T-helper 2 cell treated with Interferon-gamma antibody and Interleukin-4, amounts not matched to agents 5 μg/mL and 100 μg/mL, for 36 hours (primary cell): ENCODE results near the gene HDDC2.

Source experiments
- DNase-seq: peaks from one replicate; pipeline ENCODE4 v3.0.0; 2021; ENCODE audit warnings: low spot score
- H3K27ac Mint-ChIP-seq: one replicate; pipeline ENCODE4 v1.8.0; 2021; ENCODE audit warnings: mild to moderate bottlenecking, mixed read lengths
- H3K27me3 Mint-ChIP-seq: one replicate; pipeline ENCODE4 v1.8.0; 2021; ENCODE audit warnings: low read depth, mixed read lengths
- H3K36me3 Mint-ChIP-seq: one replicate; pipeline ENCODE4 v1.8.0; 2021; ENCODE audit warnings: low read depth, mixed read lengths
- H3K4me1 Mint-ChIP-seq: one replicate; pipeline ENCODE4 v1.8.0; 2021; ENCODE audit warnings: low read depth, mixed read lengths
- H3K4me3 Mint-ChIP-seq: one replicate; pipeline ENCODE4 v1.8.0; 2022; ENCODE audit warnings: mild to moderate bottlenecking, moderate library complexity, mixed read lengths
- H3K9me3 Mint-ChIP-seq: one replicate; pipeline ENCODE4 v1.8.0; 2021; ENCODE audit warnings: mixed read lengths

The HDDC2 gene

DNA sequence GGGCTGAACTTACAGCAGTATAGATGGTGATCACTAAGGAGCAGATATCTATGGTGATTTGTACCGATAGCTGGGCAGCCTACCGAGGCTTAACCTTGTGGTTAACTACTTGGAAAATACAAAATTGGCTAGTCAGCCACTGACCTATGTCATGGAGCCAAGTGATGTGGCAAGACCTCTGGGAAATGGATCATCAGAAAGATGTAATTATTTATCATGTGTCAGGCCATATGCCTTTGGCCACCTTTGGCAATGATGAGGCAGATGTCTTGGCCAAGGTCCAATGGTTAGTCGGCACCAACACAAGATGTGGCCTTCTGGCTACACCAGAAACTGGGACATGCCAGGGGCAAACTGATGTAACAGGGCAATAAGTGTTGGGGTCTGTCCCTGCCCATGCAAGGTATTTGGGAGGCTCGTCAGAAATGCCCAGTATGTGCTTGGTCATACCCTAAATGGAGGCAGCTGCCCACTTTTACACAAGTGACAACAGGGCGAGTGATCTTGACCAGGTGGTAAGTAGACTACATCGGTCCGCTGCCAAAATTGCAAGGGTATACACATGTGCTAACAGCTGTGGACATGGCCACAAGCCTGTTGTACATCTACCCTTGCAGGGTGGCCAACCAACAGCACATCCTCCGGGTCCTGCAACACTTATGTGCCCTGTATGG is 30.1 kb downstream of the HDDC2 start:
- H3K4me3 Mint-ChIP-seq, result no peak overlapping the region
- peaks cover 15% of the 10 kb centered on the region for H3K4me1 Mint-ChIP-seq
- peaks cover 25% of the 10 kb centered on the region for H3K36me3 Mint-ChIP-seq
- H3K27ac Mint-ChIP-seq, result no peak overlapping the region
- H3K27me3 Mint-ChIP-seq, result no peaks in the 10 kb centered on the region
- H3K9me3 Mint-ChIP-seq, result no peaks in the 10 kb centered on the region
- DNase-seq, result no peak

DNA sequence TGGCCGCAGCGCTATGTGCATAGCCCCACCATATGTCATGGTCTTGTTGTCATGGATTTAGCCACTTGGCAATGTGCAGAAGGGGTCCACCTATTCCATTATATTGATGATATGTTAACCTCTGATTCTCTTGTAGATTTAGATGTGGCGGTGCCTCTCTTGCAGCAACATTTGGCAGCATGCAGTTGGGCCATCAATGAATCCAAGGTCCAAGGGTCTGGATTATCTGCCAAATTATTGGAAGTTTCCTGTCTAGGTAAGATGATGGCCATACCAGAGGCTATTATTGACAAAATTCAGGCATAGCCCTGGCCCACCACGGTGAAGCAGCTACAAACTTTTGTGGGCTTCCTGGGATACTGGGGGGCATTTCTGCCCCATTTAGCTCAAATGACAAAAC is 31.4 kb downstream of the HDDC2 start:
- no peak for DNase-seq
- Mint-ChIP-seq H3K27me3 (no peaks in the 10 kb centered on the region), H3K27ac (no peak overlapping the region), H3K4me1 (peaks cover 5% of the 10 kb centered on the region), H3K9me3 (no peaks in the 10 kb centered on the region), H3K4me3 (no peak overlapping the region), H3K36me3 (peaks cover 18% of the 10 kb centered on the region)

DNA sequence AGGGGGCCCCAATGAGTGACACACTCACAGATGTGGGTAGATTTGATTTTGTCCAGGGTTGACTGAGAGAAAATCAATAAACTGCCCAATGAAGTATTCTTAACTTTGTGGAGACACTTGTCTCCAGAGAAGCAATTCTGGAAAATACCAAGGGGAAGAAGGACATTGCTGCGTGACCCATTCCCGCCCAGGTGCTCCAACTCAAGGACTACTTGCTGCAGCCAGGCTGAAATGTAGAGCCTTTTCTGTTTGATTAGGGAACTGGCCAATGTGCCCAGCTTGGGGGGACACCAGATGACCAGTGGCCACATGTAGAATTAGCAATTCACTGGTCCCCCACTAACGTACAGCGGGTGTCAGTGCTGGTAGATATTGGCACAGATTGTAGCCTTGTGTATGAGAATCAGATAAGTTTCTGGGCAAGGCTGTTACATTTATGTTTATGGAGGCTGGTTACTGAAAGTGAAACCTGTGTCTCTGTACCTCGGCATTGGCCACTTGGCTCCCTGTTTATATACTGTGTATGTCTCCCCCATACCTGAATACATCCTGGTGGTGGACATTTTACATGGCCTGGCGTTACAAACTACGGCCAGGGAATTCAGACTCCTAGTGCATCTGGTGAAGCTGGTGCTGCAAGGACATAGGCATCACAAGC is 32.3 kb downstream of the HDDC2 start:
- Mint-ChIP-seq H3K4me3 (no peak overlapping the region), H3K27me3 (no peaks in the 10 kb centered on the region), H3K27ac (no peak overlapping the region), H3K9me3 (no peaks in the 10 kb centered on the region), H3K36me3 (peaks cover 14% of the 10 kb centered on the region), H3K4me1 (no peaks in the 10 kb centered on the region)
- no peak for DNase-seq

DNA sequence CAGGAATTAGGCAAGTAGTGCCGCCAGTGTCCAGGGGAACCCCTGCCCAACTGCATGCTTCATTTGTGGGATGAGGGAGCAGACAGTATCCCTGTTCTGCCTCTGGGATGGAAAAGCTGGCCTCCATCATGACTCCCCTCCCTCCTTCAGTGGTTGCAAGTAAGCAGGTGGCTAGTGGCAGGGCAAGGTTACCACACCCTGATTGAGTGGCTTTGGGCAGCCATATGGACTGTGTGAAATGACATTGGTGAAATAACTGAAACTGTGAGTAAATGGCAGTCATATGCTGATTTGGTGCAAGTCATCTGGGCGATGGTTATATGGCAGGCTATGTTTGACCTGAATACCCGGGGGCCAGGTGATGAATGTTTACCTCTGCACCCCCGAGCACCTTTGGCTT is 33.0 kb downstream of the HDDC2 start:
- Mint-ChIP-seq H3K36me3 (peaks cover 11% of the 10 kb centered on the region), H3K4me1 (no peaks in the 10 kb centered on the region), H3K4me3 (no peak overlapping the region), H3K27ac (no peak overlapping the region), H3K9me3 (no peaks in the 10 kb centered on the region), H3K27me3 (no peaks in the 10 kb centered on the region)
- no peak for DNase-seq

DNA sequence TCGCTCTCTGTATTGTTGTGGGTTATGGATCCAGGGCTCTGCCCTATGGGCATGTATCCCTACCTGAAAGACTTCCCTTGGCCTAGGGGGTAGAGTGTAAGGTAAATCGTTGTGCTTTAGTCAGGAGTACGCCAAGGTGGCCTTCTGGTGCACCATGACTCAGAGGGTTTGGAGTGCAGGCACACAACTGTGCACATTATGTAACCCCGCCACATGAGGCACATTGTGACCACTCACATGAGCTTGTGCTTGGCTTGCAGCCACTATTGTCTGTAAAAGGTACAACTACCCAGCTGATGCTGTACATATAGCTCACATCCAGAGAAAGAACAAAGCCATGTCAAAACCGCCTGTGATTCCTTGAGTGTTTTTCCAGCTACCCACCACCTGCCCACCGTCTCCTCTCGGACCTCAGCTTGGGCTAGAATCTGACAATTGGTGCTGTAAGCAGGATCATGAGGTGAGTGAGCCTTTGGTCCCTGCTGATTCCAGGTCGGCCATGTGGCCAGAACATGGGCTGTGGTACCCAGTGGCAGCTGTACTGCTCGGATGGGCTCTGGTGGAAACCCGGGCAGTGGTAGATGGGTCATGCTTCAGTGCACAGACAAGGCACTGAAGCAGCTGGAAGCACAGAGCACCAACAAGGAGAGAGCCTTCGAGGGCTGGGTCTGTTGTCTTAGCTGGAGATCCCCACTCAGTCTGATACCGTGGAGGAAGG is 33.8 kb downstream of the HDDC2 start:
- Mint-ChIP-seq H3K4me1 (no peaks in the 10 kb centered on the region), H3K4me3 (no peak overlapping the region), H3K36me3 (peaks cover 8% of the 10 kb centered on the region), H3K9me3 (no peaks in the 10 kb centered on the region), H3K27me3 (no peaks in the 10 kb centered on the region), H3K27ac (no peak overlapping the region)
- DNase-seq, result no peak

GRCh38 chr6:125264476-125264875 is 37.3 kb downstream of the HDDC2 start:
- no peak overlapping the region for H3K27ac Mint-ChIP-seq
- no peaks in the 10 kb centered on the region for H3K36me3 Mint-ChIP-seq
- H3K27me3 Mint-ChIP-seq, result no peaks in the 10 kb centered on the region
- no peaks in the 10 kb centered on the region for H3K4me1 Mint-ChIP-seq
- no peak for DNase-seq
- H3K4me3 Mint-ChIP-seq, result no peak overlapping the region
- no peaks in the 10 kb centered on the region for H3K9me3 Mint-ChIP-seq

GRCh38 chr6:125262016-125263013 is 39.5 kb downstream of the HDDC2 start:
- no peak overlapping the region for H3K27ac Mint-ChIP-seq
- H3K4me1 Mint-ChIP-seq, result no peaks in the 10 kb centered on the region
- no peak overlapping the region for H3K4me3 Mint-ChIP-seq
- no peaks in the 10 kb centered on the region for H3K27me3 Mint-ChIP-seq
- no peaks in the 10 kb centered on the region for H3K9me3 Mint-ChIP-seq
- DNase-seq, result no peak
- no peaks in the 10 kb centered on the region for H3K36me3 Mint-ChIP-seq

GRCh38 chr6:125259354-125259736 is 42.4 kb downstream of the HDDC2 start:
- H3K36me3 Mint-ChIP-seq, result no peaks in the 10 kb centered on the region
- no peaks in the 10 kb centered on the region for H3K4me1 Mint-ChIP-seq
- no peak overlapping the region for H3K27ac Mint-ChIP-seq
- H3K27me3 Mint-ChIP-seq, result no peaks in the 10 kb centered on the region
- no peaks in the 10 kb centered on the region for H3K9me3 Mint-ChIP-seq
- H3K4me3 Mint-ChIP-seq, result no peak overlapping the region
- no peak for DNase-seq

- no peak overlapping the region for H3K4me3 Mint-ChIP-seq
- no peak for DNase-seq
- H3K36me3 Mint-ChIP-seq, result no peaks in the 10 kb centered on the region
- H3K27me3 Mint-ChIP-seq, result no peaks in the 10 kb centered on the region
- H3K4me1 Mint-ChIP-seq, result no peaks in the 10 kb centered on the region
- no peaks in the 10 kb centered on the region for H3K9me3 Mint-ChIP-seq
- no peak overlapping the region for H3K27ac Mint-ChIP-seq
These were observed 43.0 kb downstream of the HDDC2 start for GRCh38 chr6:125258651-125259353.

DNA sequence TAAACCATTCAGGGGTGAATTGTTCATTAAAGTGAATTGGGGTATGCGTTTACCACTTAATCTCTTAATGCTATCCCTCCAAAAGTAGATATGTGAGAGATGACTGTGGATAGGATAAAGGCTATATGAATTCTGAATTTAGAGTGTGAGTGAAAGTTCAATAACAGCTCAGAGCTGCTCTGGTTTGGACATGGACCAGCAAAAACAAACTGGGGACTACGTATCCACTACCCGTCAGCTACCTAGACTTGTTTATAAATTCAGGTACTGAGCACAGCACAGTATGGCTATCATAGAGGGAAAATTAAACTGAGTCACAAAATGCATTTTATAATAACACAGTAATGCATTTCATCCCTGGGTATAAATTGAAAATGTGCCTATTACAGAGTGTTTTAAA is 44.4 kb downstream of the HDDC2 start:
- H3K9me3 Mint-ChIP-seq, result no peaks in the 10 kb centered on the region
- no peak overlapping the region for H3K4me3 Mint-ChIP-seq
- H3K27ac Mint-ChIP-seq, result no peak overlapping the region
- no peak for DNase-seq
- no peaks in the 10 kb centered on the region for H3K4me1 Mint-ChIP-seq
- H3K27me3 Mint-ChIP-seq, result no peaks in the 10 kb centered on the region
- H3K36me3 Mint-ChIP-seq, result no peaks in the 10 kb centered on the region

DNA sequence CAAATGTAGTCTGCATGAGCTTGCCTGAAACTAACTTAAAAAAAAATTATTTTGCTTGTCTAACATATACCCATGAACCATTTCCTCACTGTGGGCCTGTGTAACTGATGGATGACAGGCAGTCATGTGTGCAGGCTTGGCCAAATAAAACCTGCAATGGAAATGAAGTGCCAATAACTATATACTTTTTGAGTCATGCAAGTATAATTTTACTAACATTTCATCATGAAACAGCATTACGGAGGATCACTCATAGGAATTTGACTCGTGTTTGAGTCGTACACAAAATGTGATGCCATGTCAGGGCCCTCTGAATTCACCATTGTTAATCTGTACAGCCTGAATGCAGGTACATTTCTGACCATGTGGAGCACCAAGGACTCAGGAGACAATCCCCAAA is 46.6 kb downstream of the HDDC2 start:
- Mint-ChIP-seq H3K27me3 (peaks cover under 1% of the 10 kb centered on the region), H3K4me1 (no peaks in the 10 kb centered on the region), H3K27ac (no peak overlapping the region), H3K9me3 (no peaks in the 10 kb centered on the region), H3K4me3 (no peak overlapping the region), H3K36me3 (no peaks in the 10 kb centered on the region)
- no peak for DNase-seq

- H3K9me3 Mint-ChIP-seq, result no peaks in the 10 kb centered on the region
- no peak overlapping the region for H3K27ac Mint-ChIP-seq
- H3K4me3 Mint-ChIP-seq, result no peak overlapping the region
- no peak for DNase-seq
- peaks cover 4% of the 10 kb centered on the region for H3K27me3 Mint-ChIP-seq
- H3K36me3 Mint-ChIP-seq, result no peaks in the 10 kb centered on the region
- H3K4me1 Mint-ChIP-seq, result no peaks in the 10 kb centered on the region
These were observed 47.4 kb downstream of the HDDC2 start for GRCh38 chr6:125254321-125254720.

DNA sequence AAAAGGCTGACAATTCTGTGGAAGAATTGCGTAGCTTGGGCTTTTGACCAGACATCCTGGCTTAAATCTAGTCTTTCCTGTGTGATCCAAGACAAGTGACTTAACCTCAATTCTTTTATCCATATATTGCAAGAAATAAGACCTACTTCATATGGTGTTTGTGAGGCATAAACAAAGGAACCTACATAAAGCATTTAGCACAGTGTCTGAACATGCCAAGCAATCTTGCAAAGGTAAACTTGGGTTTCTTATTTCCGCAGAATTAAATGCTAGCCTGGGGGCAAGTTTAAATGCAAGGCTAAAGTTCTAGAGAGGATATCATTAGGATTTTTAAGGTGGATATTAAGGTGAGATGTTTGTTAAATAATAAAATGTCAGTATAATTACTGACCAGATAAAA is 47.9 kb downstream of the HDDC2 start:
- H3K27ac Mint-ChIP-seq, result no peak overlapping the region
- H3K27me3 Mint-ChIP-seq, result peaks cover 4% of the 10 kb centered on the region
- H3K4me1 Mint-ChIP-seq, result no peaks in the 10 kb centered on the region
- no peak for DNase-seq
- no peaks in the 10 kb centered on the region for H3K36me3 Mint-ChIP-seq
- H3K9me3 Mint-ChIP-seq, result no peaks in the 10 kb centered on the region
- no peak overlapping the region for H3K4me3 Mint-ChIP-seq
